IMR-90 (cell line): ENCODE results near the gene OSBPL3. TPM values are rescaled to one million over a fixed set of nuclear protein-coding genes. Genes with fewer than 3 reads are reported as not detected.

Experiments
- ATAC-seq: fragments of 200-7000 bp; cut with Tn5 transposase; 2 replicates; pipeline ENCODE4 v1.9.1; 2020; ENCODE audit warnings: low read depth, mild to moderate bottlenecking, moderate library complexity
- BruUV-seq: library from RNA; stranded (reverse); fragments of 400-500 nt; replicated peaks from 2 replicates; lab custom pipeline; 2021; lab: Mats Ljungman, UMichigan
- CTCF ChIA-PET: fragments of 300-600 bp; formaldehyde crosslinking; extraction: SDS; loops from one replicate; lab custom pipeline; 2021; ENCODE audit warnings: antibody characterized with exemption; lab: Yijun Ruan, JAX
- POLR2A ChIA-PET: fragments of 300-600 bp; sonication (Branson Sonifier 250); formaldehyde crosslinking; loops from one replicate; lab custom pipeline; 2022; ENCODE audit warnings: antibody characterized with exemption; ENCODE audit not compliant: unreplicated experiment; lab: Charles Lee
- DNase-seq: peaks from one replicate; pipeline ENCODE4 v3.0.0; 2013
- H2AFZ ChIP-seq: replicated peaks from 2 replicates; pipeline ENCODE3; 2013; ENCODE audit warnings: low read length, mild to moderate bottlenecking; ENCODE audit not compliant: poor library complexity
- H2AK5ac ChIP-seq: 2 replicates; pipeline ENCODE4 v1.6.1; 2013; ENCODE audit warnings: low read depth, low read length, inconsistent platforms
- H2AK9ac ChIP-seq: replicated peaks from 2 replicates; pipeline ENCODE3; 2013; ENCODE audit warnings: mild to moderate bottlenecking, low read depth, low read length, moderate library complexity; ENCODE audit not compliant: poor library complexity
- H2BK120ac ChIP-seq: 2 replicates; pipeline ENCODE4 v1.6.1; 2013; ENCODE audit warnings: low read depth, low read length, inconsistent platforms
- H2BK15ac ChIP-seq: 3 replicates; pipeline ENCODE4 v1.6.1; 2013; ENCODE audit warnings: low read depth, low read length, inconsistent platforms
- H2BK20ac ChIP-seq: 2 replicates; pipeline ENCODE4 v1.6.1; 2013; ENCODE audit warnings: low read depth, mild to moderate bottlenecking, inconsistent platforms, low read length, moderate library complexity
- H2BK5ac ChIP-seq: 2 replicates; pipeline ENCODE4 v1.6.1; 2013; ENCODE audit warnings: mild to moderate bottlenecking, low read depth, low read length, inconsistent platforms; ENCODE audit not compliant: poor library complexity, severe bottlenecking
- H3K14ac ChIP-seq: replicated peaks from 2 replicates; pipeline ENCODE4 v1.6.1; 2013; ENCODE audit warnings: low read depth, low read length, inconsistent platforms
- H3K18ac ChIP-seq: 2 replicates; pipeline ENCODE4 v1.6.1; 2013; ENCODE audit warnings: low read depth, low read length, control low read depth
- H3K23ac ChIP-seq: 2 replicates; pipeline ENCODE4 v1.6.1; 2013; ENCODE audit warnings: low read depth, low read length, inconsistent platforms
- H3K27ac ChIP-seq: 2 replicates; pipeline ENCODE4 v1.5.1; 2013; ENCODE audit warnings: mild to moderate bottlenecking, control low read depth, low read length; ENCODE audit not compliant: insufficient read depth
- H3K27me3 ChIP-seq: 2 replicates; pipeline ENCODE4 v1.6.1; 2013; ENCODE audit warnings: low read length; ENCODE audit not compliant: control insufficient read depth, insufficient read depth
- H3K36me3 ChIP-seq: 2 replicates; pipeline ENCODE4 v1.6.1; 2013; ENCODE audit warnings: low read length, mixed read lengths; ENCODE audit not compliant: control insufficient read depth, insufficient read depth
- H3K4ac ChIP-seq: 2 replicates; pipeline ENCODE4 v1.6.1; 2013; ENCODE audit warnings: low read depth, low read length, inconsistent platforms
- H3K4me1 ChIP-seq: 2 replicates; pipeline ENCODE4 v1.6.1; 2013; ENCODE audit warnings: low read length, mixed read lengths; ENCODE audit not compliant: control insufficient read depth, insufficient read depth
- H3K4me2 ChIP-seq: 2 replicates; pipeline ENCODE4 v1.6.1; 2013; ENCODE audit warnings: low read depth, mild to moderate bottlenecking, control low read depth, low read length, moderate library complexity
- H3K4me3 ChIP-seq: 2 replicates; pipeline ENCODE4 v1.5.1; 2013; ENCODE audit warnings: low read depth, mild to moderate bottlenecking, control low read depth, low read length, moderate library complexity; ENCODE audit not compliant: insufficient read depth
- H3K56ac ChIP-seq: 2 replicates; pipeline ENCODE4 v1.6.1; 2013; ENCODE audit warnings: low read length, inconsistent platforms; ENCODE audit not compliant: insufficient read depth; ENCODE audit errors: extremely low read depth
- H3K79me1 ChIP-seq, 2 experiments: 2 replicates each; pipeline ENCODE4 v1.6.1; 2013; ENCODE audit warnings: low read length in 2 of 2, inconsistent platforms in 1 of 2, low read depth in 1 of 2
- H3K9ac ChIP-seq: 2 replicates; pipeline ENCODE4 v1.6.1; 2013; ENCODE audit warnings: low read depth, low read length, control low read depth
- H3K9me1 ChIP-seq: 2 replicates; pipeline ENCODE4 v1.6.1; 2013; ENCODE audit warnings: low read length, inconsistent platforms; ENCODE audit not compliant: insufficient read depth
- H3K9me3 ChIP-seq: 2 replicates; pipeline ENCODE4 v1.6.1; 2013; ENCODE audit warnings: low read length; ENCODE audit not compliant: control insufficient read depth, insufficient read depth
- H4K20me1 ChIP-seq: 2 replicates; pipeline ENCODE4 v1.6.1; 2013; ENCODE audit warnings: low read length, inconsistent platforms; ENCODE audit not compliant: insufficient read depth
- H4K5ac ChIP-seq: 2 replicates; pipeline ENCODE4 v1.6.1; 2013; ENCODE audit warnings: mild to moderate bottlenecking, low read depth, low read length, control low read depth
- H4K8ac ChIP-seq, 2 experiments: 2 replicates each; pipeline ENCODE4 v1.6.1; 2013; ENCODE audit warnings: low read depth in 2 of 2, low read length in 2 of 2, control low read depth in 1 of 2, inconsistent platforms in 1 of 2
- H4K91ac ChIP-seq: 2 replicates; pipeline ENCODE4 v1.6.1; 2013; ENCODE audit warnings: low read depth, low read length, inconsistent platforms; ENCODE audit not compliant: insufficient read depth
- CHD1 ChIP-seq: IDR thresholded peaks from 2 replicates; pipeline ENCODE4 v1.6.1; 2012; ENCODE audit warnings: low read depth, low read length, improper control_type of control experiment
- CTCF ChIP-seq: conservative IDR thresholded peaks from 2 replicates; pipeline ENCODE4 v1.5.1; 2012; ENCODE audit warnings: mild to moderate bottlenecking, low read depth, low read length, improper control_type of control experiment
- MAFK ChIP-seq: IDR thresholded peaks from 2 replicates; pipeline ENCODE4 v1.6.1; 2012; ENCODE audit warnings: low read depth, low read length, improper control_type of control experiment
- MAZ ChIP-seq: IDR thresholded peaks from 2 replicates; pipeline ENCODE4 v1.6.1; 2012; ENCODE audit warnings: low read depth, mild to moderate bottlenecking, low read length, improper control_type of control experiment, moderate library complexity, borderline replicate concordance
- MXI1 ChIP-seq: IDR thresholded peaks from 2 replicates; pipeline ENCODE4 v1.6.1; 2012; ENCODE audit warnings: low read depth, mild to moderate bottlenecking, low read length, moderate library complexity, borderline replicate concordance
- NFE2L2 ChIP-seq: fragments of 150-350 bp; IDR thresholded peaks from 2 replicates; pipeline ENCODE4 v1.6.1; 2016; ENCODE audit warnings: low read depth, mild to moderate bottlenecking, low read length
- RAD21 ChIP-seq: IDR thresholded peaks from 2 replicates; pipeline ENCODE4 v1.6.1; 2012; ENCODE audit warnings: low read length, improper control_type of control experiment
- RCOR1 ChIP-seq: IDR thresholded peaks from 2 replicates; pipeline ENCODE4 v1.6.1; 2012; ENCODE audit warnings: mild to moderate bottlenecking, low read length, improper control_type of control experiment; ENCODE audit not compliant: insufficient replicate concordance
- RFX5 ChIP-seq: IDR thresholded peaks from 2 replicates; pipeline ENCODE4 v1.8.0; 2012; ENCODE audit warnings: low read depth, mild to moderate bottlenecking, low read length, moderate library complexity
- WGBS, 2 experiments: methylation state at CpG; one replicate each; pipeline versions ENCODE4 v1.1.5 to v1.1.7; 2013; ENCODE audit warnings: missing lambda C conversion rate in 2 of 2; ENCODE audit not compliant: insufficient read length in 1 of 2; ENCODE audit errors: extremely low coverage in 2 of 2; 5-methylcytosine and 5-hydroxymethylcytosine counted together
- dilution Hi-C: fragments of 300-500 bp; cut with HindIII; formaldehyde crosslinking; loops from one replicate; pipeline ENCODE4 v1.14.3; 2018; ENCODE audit warnings: low sequenced_read_pairs; ENCODE audit not compliant: unreplicated experiment
- in situ Hi-C: fragments of 300-500 bp; cut with MboI; formaldehyde crosslinking; loops from 3 replicates; pipeline ENCODE4 v1.14.3; 2019; ENCODE audit warnings: low sequenced_read_pairs, inconsistent platforms, mixed read lengths
- intact Hi-C: fragments of 100-400 bp; cut with micrococcal nuclease; formaldehyde crosslinking; loops from 2 replicates; pipeline ENCODE4 v1.10.0; 2022
- polyA plus RNA-seq, 3 experiments: library from polyadenylated mRNA; depleted of rRNA; stranded (reverse); fragments of >200 nt; gene quantifications; 2 replicates each; pipeline ENCODE4 v1.2.3, GENCODE V29; 2012; ENCODE audit warnings: low replicate concordance in 1 of 3
- total RNA-seq: library from RNA; depleted of rRNA; stranded (reverse); fragments of >200 nt; gene quantifications from 2 replicates; pipeline ENCODE4 v1.2.3, GENCODE V29; 2012
- TF ChIP-seq, protein P1 (sequence below): fragments of 150-350 bp; IDR thresholded peaks from 2 replicates; pipeline ENCODE4 v1.6.1; 2017; ENCODE audit warnings: mild to moderate bottlenecking, antibody characterized with exemption, low read length, low read depth
- TF ChIP-seq, protein P2 (sequence below): fragments of 150-350 bp; IDR thresholded peaks from 2 replicates; pipeline ENCODE4 v1.6.1; 2016; ENCODE audit warnings: low read depth, mild to moderate bottlenecking, low read length, moderate library complexity, borderline replicate concordance

Gene OSBPL3
- total and polyA plus RNA-seq, 2 of the 4 experiments (the other 2 are of a cell fraction), result 18.0 to 29.9 TPM

- TF ChIP-seq MAFK, result no peak
- no peak for TF ChIP-seq CHD1
- no peak for TF ChIP-seq MAZ
- TF ChIP-seq CTCF, result no peak
- no peak for TF ChIP-seq MXI1
- no peak for TF ChIP-seq NFE2L2
- TF ChIP-seq, protein P1, sequence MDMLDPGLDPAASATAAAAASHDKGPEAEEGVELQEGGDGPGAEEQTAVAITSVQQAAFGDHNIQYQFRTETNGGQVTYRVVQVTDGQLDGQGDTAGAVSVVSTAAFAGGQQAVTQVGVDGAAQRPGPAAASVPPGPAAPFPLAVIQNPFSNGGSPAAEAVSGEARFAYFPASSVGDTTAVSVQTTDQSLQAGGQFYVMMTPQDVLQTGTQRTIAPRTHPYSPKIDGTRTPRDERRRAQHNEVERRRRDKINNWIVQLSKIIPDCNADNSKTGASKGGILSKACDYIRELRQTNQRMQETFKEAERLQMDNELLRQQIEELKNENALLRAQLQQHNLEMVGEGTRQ, result no peak
- TF ChIP-seq, protein P2, sequence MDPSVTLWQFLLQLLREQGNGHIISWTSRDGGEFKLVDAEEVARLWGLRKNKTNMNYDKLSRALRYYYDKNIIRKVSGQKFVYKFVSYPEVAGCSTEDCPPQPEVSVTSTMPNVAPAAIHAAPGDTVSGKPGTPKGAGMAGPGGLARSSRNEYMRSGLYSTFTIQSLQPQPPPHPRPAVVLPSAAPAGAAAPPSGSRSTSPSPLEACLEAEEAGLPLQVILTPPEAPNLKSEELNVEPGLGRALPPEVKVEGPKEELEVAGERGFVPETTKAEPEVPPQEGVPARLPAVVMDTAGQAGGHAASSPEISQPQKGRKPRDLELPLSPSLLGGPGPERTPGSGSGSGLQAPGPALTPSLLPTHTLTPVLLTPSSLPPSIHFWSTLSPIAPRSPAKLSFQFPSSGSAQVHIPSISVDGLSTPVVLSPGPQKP, result no peak
- no peak for TF ChIP-seq RCOR1
- no peak for TF ChIP-seq RAD21
- TF ChIP-seq RFX5, result no peak
- no peak overlapping the region for H3K9ac ChIP-seq
- H3K56ac ChIP-seq, result no peak overlapping the region
- ATAC-seq (no peak), DNase-seq (no peak)
- H3K36me3 ChIP-seq, result peaks cover 6% of the 10 kb centered on the region; the same call in 1 of the 2 replicates
- ChIA-PET POLR2A (no interaction called here), CTCF (interaction anchor here (0.7 kb wide), 1 partner anchor 27 kb away, joined by 3 read pairs; no protein-coding TSS in a partner anchor)
- H4K20me1 ChIP-seq, result no peaks in the 10 kb centered on the region
- no peaks in the 10 kb centered on the region for H3K27me3 ChIP-seq
- H2AFZ ChIP-seq, result no peak overlapping the region
- no peak overlapping the region for H2BK15ac ChIP-seq
- H4K5ac ChIP-seq, result no peak overlapping the region
- dilution Hi-C loops, result no loop called here
- in situ Hi-C loops, result no loop called here
- H3K4ac ChIP-seq, result no peak overlapping the region
- H2BK5ac ChIP-seq, result no peak overlapping the region
- H2BK20ac ChIP-seq, result no peak overlapping the region
- H4K8ac ChIP-seq, result no peak overlapping the region
- no peak overlapping the region for H4K91ac ChIP-seq
- no peak overlapping the region for H3K27ac ChIP-seq
- peaks cover 3 to 18% of the 10 kb centered on the region in 2 experiments; a peak in 3 of 4 replicates for H3K79me1 ChIP-seq
- no peak overlapping the region for H2AK5ac ChIP-seq
- H3K4me3 ChIP-seq, result no peak overlapping the region
- H3K23ac ChIP-seq, result no peak overlapping the region
- intact Hi-C loops, result no loop called here
- H3K9me1 ChIP-seq, result peaks cover 11% of the 10 kb centered on the region
- H3K18ac ChIP-seq, result no peak overlapping the region
- no peak overlapping the region for H3K4me2 ChIP-seq
- H3K4me1 ChIP-seq, result peaks cover 8% of the 10 kb centered on the region
- WGBS, 2 experiments, result no CpG with 5 or more reads among the region's 6 CpGs
- H2AK9ac ChIP-seq, result no peak overlapping the region
- H3K14ac ChIP-seq, result no peak overlapping the region
- no peaks in the 10 kb centered on the region for H3K9me3 ChIP-seq
- H2BK120ac ChIP-seq, result peak overlapping the region; percentile 13; the same call in 1 of the 2 replicates
- no TSS peak for BruUV-seq
Observed at GRCh38 chr7:24847754-24848153, 132.2 kb downstream of the OSBPL3 start.
